Stimulated activated naive CD8-positive, alpha-beta T cell treated with anti-CD3 and anti-CD28 coated beads, Interleukin-15, Interleukin-2, amounts not matched to agents 100 U/mL and 50 U/mL, for 24 hours (primary cell): ENCODE data around the gene MYOG.

Experiments
- ATAC-seq: fragments of 150-1000 bp; cut with Tn5 transposase; one replicate; pipeline ENCODE4 v1.10.0; 2021
- DNase-seq: peaks from one replicate; pipeline ENCODE4 v3.0.0; 2021

The MYOG gene

DNA sequence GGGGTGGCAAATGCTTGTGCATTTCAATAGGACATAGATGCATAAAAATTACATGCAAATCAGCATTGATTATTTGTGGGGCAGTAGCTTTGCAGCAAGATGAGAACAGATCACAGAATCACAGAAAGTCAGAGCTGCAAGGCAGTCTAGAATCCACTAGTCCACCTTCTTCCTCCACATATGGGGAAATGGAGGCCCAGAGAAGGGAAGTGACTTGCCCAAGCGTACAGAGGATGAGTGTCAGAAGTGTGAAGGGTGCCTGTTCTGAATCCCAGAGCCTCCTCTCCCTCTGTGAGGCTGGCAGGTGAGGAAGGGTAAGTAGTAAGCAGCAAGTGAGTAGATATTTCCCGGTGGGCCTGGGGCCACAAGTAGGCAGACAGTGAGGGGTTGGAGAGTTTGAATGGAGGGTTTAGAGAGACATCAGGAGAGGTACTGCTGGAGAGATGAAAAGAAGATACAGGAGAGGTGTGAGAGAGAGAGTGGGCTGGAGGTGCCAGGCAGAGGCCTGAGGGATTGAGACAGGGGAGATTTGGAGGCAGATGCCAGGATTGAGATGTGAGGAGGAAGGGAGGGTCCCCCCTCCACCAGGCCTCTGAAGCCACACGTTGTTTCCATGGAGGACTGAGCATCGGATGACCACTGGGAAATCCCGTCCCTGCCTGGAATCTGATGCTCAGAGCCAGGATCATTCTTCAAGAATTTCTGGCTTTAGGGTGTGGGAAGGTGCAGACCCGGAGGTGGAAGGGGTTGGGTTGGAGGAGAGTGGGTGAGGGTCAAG is 4.8 kb upstream of the MYOG start:
- DNase-seq: no peak

DNA sequence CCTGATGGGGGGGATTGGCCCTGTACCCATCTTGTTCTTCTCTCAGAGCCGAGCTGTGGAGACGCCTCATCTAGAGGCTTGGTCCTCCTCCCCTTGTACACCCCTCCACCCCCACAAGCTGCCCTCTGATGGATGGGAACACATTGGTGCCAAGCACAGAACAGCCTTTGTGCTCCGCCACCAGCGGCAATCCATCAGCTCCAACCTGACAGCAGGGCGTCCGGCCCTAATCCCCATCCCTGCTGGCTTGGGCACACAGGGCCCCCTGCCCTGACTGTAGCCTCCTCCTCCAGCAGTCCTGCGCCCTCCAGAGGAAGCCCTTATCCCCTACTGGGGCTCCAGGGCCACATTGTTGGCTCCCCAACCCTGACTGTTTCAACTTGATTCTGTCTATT is 3.8 kb upstream of the MYOG start:
- no peak for DNase-seq
- ATAC-seq: no peak

More for the DNA sequence above, 4.8 kb upstream of the MYOG start:
- no peak for ATAC-seq

- no peak for DNase-seq
- no peak for ATAC-seq
These were observed 3.3 kb upstream of the MYOG start for GRCh38 chr1:203089001-203089650.

- ATAC-seq (no peak), DNase-seq (no peak)
These were observed 2.6 kb upstream of the MYOG start for GRCh38 chr1:203088441-203088840.

- ATAC-seq: no peak
- no peak for DNase-seq
These were observed 1.4 kb upstream of the MYOG start for GRCh38 chr1:203086992-203087763.

GRCh38 chr1:203084588-203085527 is 954 bp downstream of the MYOG start:
- DNase-seq (peak; percentile 45), ATAC-seq (peak; percentile 24)

DNA sequence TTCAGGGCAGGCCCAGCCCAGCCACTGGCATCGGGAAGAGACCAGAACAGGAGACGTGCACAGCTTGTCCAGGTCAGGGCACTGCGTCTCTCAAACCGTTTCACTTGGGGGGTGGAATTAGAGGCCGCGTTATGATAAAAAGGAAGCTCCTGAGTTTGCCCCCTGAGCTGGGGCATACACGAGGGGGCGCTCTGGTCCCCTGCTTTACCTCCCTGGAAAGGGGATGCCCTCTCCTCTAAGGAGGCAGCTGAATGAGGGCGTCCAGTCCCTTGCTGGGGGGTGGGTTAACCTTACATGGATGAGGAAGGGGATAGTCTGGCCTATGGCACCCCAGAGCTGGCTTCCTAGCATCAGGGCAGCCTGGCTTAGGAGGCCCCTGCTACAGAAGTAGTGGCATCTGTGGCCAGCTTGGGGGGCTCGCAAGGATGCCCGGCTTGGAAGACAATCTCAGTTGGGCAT is 2.3 kb downstream of the MYOG start:
- ATAC-seq (no peak), DNase-seq (no peak)

DNA sequence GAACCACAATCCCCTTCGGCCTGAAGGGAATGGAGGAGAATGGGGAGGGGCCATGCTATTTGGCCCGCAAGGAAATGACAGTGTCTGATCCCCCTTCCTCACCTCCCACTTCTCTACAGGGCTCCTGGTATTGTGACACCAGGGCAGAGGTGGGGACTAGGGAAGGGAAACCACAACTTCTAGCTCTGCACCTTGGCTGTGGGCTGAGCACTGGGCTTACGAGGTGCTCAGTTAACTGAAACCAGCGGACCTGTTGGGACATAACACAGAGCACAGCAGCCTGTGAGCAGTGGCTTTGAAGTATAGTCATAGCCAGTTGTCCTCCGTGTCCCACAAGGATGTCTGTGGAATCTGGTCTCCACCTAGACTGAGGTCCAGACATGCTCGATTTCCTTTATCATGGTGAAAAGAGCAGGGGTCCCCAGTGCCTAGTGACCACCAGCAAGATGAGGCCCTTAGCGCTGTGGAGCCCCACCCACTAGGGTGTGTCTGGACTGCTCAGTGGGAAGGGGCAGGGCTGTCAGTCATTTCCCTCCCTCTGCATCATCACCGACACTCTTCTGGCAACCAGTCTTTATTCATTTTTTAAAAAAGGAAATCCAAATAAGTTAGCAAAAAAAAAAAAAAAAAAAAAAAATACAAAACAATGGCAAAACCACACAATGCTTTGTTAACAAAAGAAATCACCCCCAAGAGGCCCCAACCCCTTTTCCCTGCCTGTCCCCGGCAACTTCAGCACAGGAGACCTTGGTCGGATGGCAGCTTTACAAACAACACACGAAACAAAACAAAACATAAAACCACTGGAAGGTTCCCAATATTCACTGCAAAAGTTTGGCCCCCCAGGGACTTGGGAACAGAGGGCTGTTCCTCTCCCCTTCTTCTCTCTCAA is 3.0 kb downstream of the MYOG start:
- DNase-seq: no peak
- no peak for ATAC-seq

DNA sequence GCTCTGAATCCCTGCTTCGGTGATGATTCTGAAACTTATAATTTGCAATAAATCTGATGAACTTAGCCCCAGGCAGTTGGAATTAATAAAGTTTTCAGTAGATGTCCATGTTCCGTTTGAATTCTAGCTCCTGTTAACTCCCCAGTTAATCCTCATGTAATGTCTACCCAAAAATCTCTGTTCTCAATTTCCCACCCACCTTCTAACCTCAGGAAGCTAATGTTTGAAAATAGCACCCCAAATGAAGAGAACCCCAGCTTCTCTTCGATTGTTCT is 3.6 kb downstream of the MYOG start:
- DNase-seq: no peak
- no peak for ATAC-seq

- ATAC-seq (no peak), DNase-seq (no peak)
These were observed 4.2 kb downstream of the MYOG start for GRCh38 chr1:203081465-203082230.

GRCh38 chr1:203080456-203080855 is 5.4 kb downstream of the MYOG start:
- DNase-seq (no peak), ATAC-seq (no peak)

- DNase-seq (no peak), ATAC-seq (no peak)
These were observed 7.3 kb downstream of the MYOG start for GRCh38 chr1:203078478-203078877.

DNA sequence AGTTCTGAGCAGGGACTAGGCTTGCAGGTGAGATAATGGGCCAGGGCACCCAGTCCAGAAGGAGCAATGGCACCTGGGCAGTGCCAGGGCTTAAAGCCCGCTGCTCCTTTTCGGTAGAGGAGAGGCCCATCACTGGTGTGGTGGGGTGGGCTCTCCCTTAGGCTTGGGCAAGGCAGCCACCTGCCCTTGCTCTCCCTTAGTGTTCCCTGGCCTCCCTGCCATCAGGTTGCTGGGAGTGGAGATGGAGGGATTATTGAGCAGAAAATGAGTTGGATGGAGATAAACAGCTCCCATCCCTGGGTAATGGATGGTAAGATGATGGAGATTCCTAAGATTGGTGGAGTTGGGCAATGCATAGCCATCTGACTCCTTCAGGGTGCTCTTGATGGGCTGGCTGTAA is 7.9 kb downstream of the MYOG start:
- no peak for DNase-seq
- no peak for ATAC-seq

GRCh38 chr1:203077367-203077766 is 8.4 kb downstream of the MYOG start:
- no peak for DNase-seq
- no peak for ATAC-seq

DNA sequence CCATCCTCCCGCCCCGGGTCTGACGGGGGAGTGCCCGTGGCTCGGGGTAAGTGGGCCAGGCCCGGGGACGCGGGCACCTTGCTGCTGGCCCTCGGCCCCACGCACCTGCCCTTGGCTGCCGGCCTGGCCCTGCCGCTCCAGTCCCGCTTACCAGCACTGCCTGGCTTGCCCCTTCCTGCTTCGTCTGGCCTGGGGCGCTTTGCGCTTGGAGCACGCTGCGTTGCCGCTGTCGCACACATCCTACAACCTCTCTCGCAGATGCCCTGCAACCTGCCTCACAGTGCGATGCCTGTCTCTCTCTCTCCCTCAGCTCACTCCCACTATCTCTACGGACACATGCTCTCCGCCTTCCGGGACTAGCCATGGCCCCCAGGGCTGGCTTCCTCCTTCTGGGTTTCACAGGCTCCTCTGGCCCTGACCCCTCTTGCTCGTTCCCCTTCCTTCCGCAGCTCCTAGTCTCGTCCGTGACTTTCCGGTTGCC is 9.7 kb downstream of the MYOG start:
- no peak for ATAC-seq
- no peak for DNase-seq

- DNase-seq (no peak), ATAC-seq (peak; percentile 35)
These were observed 10.4 kb downstream of the MYOG start for GRCh38 chr1:203075236-203076030.

DNA sequence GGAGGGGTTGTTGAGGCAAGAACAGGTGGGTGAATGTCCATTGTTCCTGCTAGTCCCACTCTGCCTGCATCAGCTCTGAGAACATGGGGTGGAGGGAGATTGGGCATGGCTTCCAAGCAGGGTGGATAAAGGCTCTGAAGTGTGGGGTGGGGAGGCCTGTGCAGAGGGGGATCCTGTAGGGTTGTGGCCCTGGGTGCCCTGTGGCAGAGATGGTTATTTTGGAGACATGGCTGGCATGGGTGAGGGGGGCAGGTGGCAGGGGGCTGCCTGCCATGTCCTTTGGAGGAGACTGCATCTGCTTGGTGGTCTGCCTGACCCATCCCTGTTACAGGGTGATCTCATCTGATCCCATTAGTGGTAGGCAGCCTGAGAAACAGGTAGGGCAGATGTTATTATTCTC is 11.2 kb downstream of the MYOG start:
- DNase-seq (no peak), ATAC-seq (no peak)

DNA sequence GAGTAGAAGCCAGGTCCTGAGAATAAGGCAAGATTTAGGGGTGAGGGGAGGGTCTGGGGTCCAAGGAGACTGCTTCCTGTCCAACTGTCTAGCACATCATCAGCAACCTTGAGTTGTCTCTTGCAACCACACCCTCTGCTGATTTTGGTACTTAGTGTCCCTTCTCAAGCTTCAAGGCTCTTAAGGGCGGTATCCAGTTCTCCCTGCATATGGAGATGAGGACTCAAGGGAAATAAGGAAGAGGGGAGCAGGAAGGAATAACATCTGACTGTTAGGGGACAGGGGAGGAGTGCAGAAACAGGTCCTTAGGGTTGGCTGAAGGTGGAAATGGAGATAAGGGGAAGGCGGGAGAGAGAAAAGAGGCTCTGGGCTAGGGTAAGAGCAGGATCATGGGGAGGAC is 12.3 kb downstream of the MYOG start:
- DNase-seq (no peak), ATAC-seq (no peak)

GRCh38 chr1:203072911-203073310 is 12.9 kb downstream of the MYOG start:
- DNase-seq (no peak), ATAC-seq (no peak)
